Measurements from ENCODE around the gene ZDHHC7.

DNA sequence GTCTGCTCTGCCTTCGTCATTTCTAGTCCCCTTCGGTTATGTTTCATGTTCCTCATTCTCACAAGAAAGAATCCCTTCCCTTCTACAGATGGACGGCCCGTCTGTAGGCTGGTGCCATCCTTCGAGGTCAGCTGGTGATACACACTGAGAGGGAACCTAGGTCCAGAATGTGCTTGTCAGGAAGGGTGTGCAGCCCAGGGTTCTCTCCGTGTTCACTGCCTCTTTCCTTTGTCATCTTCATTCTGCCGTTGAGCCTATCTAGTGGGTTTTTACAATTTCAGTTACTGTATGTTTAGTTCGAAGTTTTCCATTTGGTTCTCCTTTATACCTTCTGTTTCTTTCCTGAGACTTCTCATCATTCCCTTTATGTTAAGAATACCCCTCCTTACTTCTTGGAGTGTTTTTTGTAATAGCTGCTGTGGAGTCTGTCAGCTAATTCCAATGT, 35.2 kb upstream of the ZDHHC7 start:
- TF ChIP-seq, protein P1, sequence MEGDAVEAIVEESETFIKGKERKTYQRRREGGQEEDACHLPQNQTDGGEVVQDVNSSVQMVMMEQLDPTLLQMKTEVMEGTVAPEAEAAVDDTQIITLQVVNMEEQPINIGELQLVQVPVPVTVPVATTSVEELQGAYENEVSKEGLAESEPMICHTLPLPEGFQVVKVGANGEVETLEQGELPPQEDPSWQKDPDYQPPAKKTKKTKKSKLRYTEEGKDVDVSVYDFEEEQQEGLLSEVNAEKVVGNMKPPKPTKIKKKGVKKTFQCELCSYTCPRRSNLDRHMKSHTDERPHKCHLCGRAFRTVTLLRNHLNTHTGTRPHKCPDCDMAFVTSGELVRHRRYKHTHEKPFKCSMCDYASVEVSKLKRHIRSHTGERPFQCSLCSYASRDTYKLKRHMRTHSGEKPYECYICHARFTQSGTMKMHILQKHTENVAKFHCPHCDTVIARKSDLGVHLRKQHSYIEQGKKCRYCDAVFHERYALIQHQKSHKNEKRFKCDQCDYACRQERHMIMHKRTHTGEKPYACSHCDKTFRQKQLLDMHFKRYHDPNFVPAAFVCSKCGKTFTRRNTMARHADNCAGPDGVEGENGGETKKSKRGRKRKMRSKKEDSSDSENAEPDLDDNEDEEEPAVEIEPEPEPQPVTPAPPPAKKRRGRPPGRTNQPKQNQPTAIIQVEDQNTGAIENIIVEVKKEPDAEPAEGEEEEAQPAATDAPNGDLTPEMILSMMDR (IDR thresholded peaks at IDR 0.05): no peak
- TF ChIP-seq EP300 (IDR thresholded peaks at IDR 0.05): no peak
